SU-DHL-6 (cell line): ENCODE measurements around the gene EDEM3.

Experiments
- EZH2phosphoT487 ChIP-seq: fragments of 200-600 bp; sonication (generic), shearing (Covaris generic); conservative IDR thresholded peaks from 2 replicates; pipeline ENCODE4 v1.6.1; 2018; ENCODE audit warnings: mild to moderate bottlenecking, antibody characterized with exemption, low read length, moderate library complexity, mixed read lengths
- TF ChIP-seq, protein P1 (sequence below): fragments of 200-600 bp; sonication (generic); IDR thresholded peaks from one replicate; pipeline ENCODE4 v1.5.1; 2017; ENCODE audit warnings: antibody characterized with exemption, mild to moderate bottlenecking, low read length, moderate library complexity; ENCODE audit not compliant: insufficient read depth, poor library complexity, severe bottlenecking

DNA sequence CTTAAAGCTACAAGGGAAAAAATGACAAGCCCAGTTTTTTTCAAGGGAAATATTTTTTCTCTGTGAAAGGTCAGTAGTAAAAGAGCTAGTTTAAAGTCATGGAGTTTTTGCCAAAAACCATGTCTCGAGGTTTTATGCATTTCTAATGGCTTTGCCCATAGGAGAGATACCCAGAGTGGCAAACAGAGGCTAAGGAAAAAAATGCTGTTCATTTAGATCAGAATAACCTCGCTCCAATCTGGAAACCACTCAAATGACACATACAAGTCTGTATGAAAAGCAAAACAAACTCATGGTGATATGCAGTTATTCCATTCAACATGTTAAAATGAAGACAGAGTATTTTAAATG, 36.9 kb upstream of the EDEM3 start:
- TF ChIP-seq, protein P1, sequence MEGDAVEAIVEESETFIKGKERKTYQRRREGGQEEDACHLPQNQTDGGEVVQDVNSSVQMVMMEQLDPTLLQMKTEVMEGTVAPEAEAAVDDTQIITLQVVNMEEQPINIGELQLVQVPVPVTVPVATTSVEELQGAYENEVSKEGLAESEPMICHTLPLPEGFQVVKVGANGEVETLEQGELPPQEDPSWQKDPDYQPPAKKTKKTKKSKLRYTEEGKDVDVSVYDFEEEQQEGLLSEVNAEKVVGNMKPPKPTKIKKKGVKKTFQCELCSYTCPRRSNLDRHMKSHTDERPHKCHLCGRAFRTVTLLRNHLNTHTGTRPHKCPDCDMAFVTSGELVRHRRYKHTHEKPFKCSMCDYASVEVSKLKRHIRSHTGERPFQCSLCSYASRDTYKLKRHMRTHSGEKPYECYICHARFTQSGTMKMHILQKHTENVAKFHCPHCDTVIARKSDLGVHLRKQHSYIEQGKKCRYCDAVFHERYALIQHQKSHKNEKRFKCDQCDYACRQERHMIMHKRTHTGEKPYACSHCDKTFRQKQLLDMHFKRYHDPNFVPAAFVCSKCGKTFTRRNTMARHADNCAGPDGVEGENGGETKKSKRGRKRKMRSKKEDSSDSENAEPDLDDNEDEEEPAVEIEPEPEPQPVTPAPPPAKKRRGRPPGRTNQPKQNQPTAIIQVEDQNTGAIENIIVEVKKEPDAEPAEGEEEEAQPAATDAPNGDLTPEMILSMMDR, result no peak
- TF ChIP-seq EZH2phosphoT487, result no peak
